SKM-1 treated with dmso at 0.1 percent for 144 hours (cell line): ENCODE results near the gene GFI1B.
"Not testable (repeated sequence)": the region's sequence is repeated elsewhere in the genome, so short reads cannot be mapped to it uniquely, and the experiment has no call there.

ENCODE experiments used
- DNase-seq: peaks from one replicate; lab custom pipeline; 2025; ENCODE audit not compliant: unreplicated experiment; lab: John Stamatoyannopoulos, UW

The GFI1B gene

GRCh38 chr9:132990781-132991180, 12.3 kb downstream of the GFI1B start:
- DNase-seq = no peak

- no peak for DNase-seq
Measured at GRCh38 chr9:132991351-132992300, 13.1 kb downstream of the GFI1B start.

GRCh38 chr9:132993511-132993939, 15.0 kb downstream of the GFI1B start:
- DNase-seq = no peak

- no peak for DNase-seq
Measured at GRCh38 chr9:132994410-132995120, 16.1 kb downstream of the GFI1B start.

GRCh38 chr9:132995121-132995420, 16.6 kb downstream of the GFI1B start:
- no peak for DNase-seq

GRCh38 chr9:132995879-132996278, 17.4 kb downstream of the GFI1B start:
- no peak for DNase-seq

- no peak for DNase-seq
Measured at GRCh38 chr9:132996526-132996925, 18.0 kb downstream of the GFI1B start.

- no peak for DNase-seq
Measured at GRCh38 chr9:132997591-132997990, 19.1 kb downstream of the GFI1B start.

- not testable (repeated sequence) for DNase-seq
Measured at GRCh38 chr9:132998221-132998620, 19.7 kb downstream of the GFI1B start.

GRCh38 chr9:132998831-132999635, 20.5 kb downstream of the GFI1B start:
- no peak for DNase-seq

- DNase-seq = no peak
Measured at GRCh38 chr9:133002147-133003070, 23.9 kb downstream of the GFI1B start.

GRCh38 chr9:133003071-133003461, 24.6 kb downstream of the GFI1B start:
- DNase-seq = no peak

- no peak for DNase-seq
Measured at GRCh38 chr9:133003671-133004090, 25.2 kb downstream of the GFI1B start.

- peak; percentile 35 for DNase-seq
Measured at GRCh38 chr9:133004091-133004998, 25.9 kb downstream of the GFI1B start.

GRCh38 chr9:133004999-133005760, 26.7 kb downstream of the GFI1B start:
- no peak for DNase-seq

GRCh38 chr9:133005957-133006356, 27.5 kb downstream of the GFI1B start:
- DNase-seq = no peak

- no peak for DNase-seq
Measured at GRCh38 chr9:133006731-133007352, 28.3 kb downstream of the GFI1B start.

GRCh38 chr9:133008406-133008805, 29.9 kb downstream of the GFI1B start:
- DNase-seq = no peak
